Loucy (cell line): Measurements from ENCODE around the gene COL6A2.

Experiments
- H2AFZ ChIP-seq: fragments of 200-600 bp; sonication (generic); 2 replicates; pipeline ENCODE4 v1.6.0; 2016; ENCODE audit warnings: antibody characterized with exemption, mild to moderate bottlenecking, low read length, moderate library complexity
- H3F3A ChIP-seq: fragments of 200-600 bp; 2 replicates; pipeline ENCODE4 v1.6.0; 2016; ENCODE audit warnings: antibody characterized with exemption, low read depth, mild to moderate bottlenecking
- H3K27me3 ChIP-seq: fragments of 200-600 bp; sonication (generic); 2 replicates; pipeline ENCODE4 v1.6.1; 2014; ENCODE audit warnings: low read length, mild to moderate bottlenecking; ENCODE audit not compliant: insufficient read depth, poor library complexity, severe bottlenecking
- H3K36me3 ChIP-seq: fragments of 200-600 bp; sonication (generic); 2 replicates; pipeline ENCODE4 v1.6.1; 2016; ENCODE audit warnings: low read length; ENCODE audit not compliant: insufficient read depth
- H3K4me1 ChIP-seq: fragments of 200-600 bp; sonication (generic); 2 replicates; pipeline ENCODE4 v1.5.1; 2014; ENCODE audit warnings: low read length, mild to moderate bottlenecking; ENCODE audit not compliant: insufficient read depth, poor library complexity, severe bottlenecking
- H3K4me2 ChIP-seq: fragments of 200-600 bp; sonication (generic); 2 replicates; pipeline ENCODE4 v1.6.0; 2014; ENCODE audit warnings: antibody characterized with exemption, low read length, low read depth, mild to moderate bottlenecking; ENCODE audit not compliant: poor library complexity, severe bottlenecking
- H3K4me3 ChIP-seq: fragments of 200-600 bp; sonication (generic); 2 replicates; pipeline ENCODE4 v1.5.1; 2014; ENCODE audit warnings: low read length, mild to moderate bottlenecking, mixed read lengths; ENCODE audit not compliant: poor library complexity, severe bottlenecking
- H3K79me2 ChIP-seq: fragments of 200-600 bp; sonication (generic); 2 replicates; pipeline ENCODE4 v1.6.1; 2014; ENCODE audit warnings: low read length; ENCODE audit not compliant: insufficient read depth
- H3K9ac ChIP-seq: fragments of 200-600 bp; sonication (generic); 2 replicates; pipeline ENCODE4 v1.6.0; 2014; ENCODE audit warnings: mild to moderate bottlenecking, low read depth, low read length, moderate library complexity; ENCODE audit not compliant: poor library complexity, severe bottlenecking
- H3K9me2 ChIP-seq: fragments of 200-600 bp; sonication (generic); replicated peaks from 2 replicates; pipeline ENCODE4 v1.6.1; 2016; ENCODE audit warnings: low read depth, low read length, mixed read lengths
- H3K9me3 ChIP-seq: fragments of 200-600 bp; sonication (generic); 2 replicates; pipeline ENCODE4 v1.6.1; 2014; ENCODE audit warnings: mild to moderate bottlenecking, antibody characterized with exemption, low read length, low read depth; ENCODE audit not compliant: insufficient read depth
- H4K20me1 ChIP-seq: fragments of 200-600 bp; sonication (generic); 2 replicates; pipeline ENCODE4 v1.6.0; 2014; ENCODE audit warnings: antibody characterized with exemption, low read length, mild to moderate bottlenecking; ENCODE audit not compliant: insufficient read depth, poor library complexity, severe bottlenecking
- EZH2phosphoT487 ChIP-seq: fragments of 200-600 bp; IDR thresholded peaks from 2 replicates; pipeline ENCODE4 v1.6.1; 2018; ENCODE audit warnings: antibody characterized with exemption, mild to moderate bottlenecking, moderate library complexity, borderline replicate concordance
- TF ChIP-seq, protein P1 (sequence below): fragments of 200-600 bp; sonication (generic); conservative IDR thresholded peaks from 2 replicates; pipeline ENCODE4 v1.5.1; 2014; ENCODE audit warnings: mild to moderate bottlenecking, antibody characterized with exemption, low read length

Gene COL6A2

GRCh38 chr21:46118316-46119143 lies 20.6 kb downstream of the COL6A2 start:
- no peak overlapping the region for H3K9ac ChIP-seq
- no peaks in the 10 kb centered on the region for H3K9me2 ChIP-seq
- no peaks in the 10 kb centered on the region for H3K36me3 ChIP-seq
- no peaks in the 10 kb centered on the region for H3K27me3 ChIP-seq
- no peak overlapping the region for H3K4me3 ChIP-seq
- H3K4me2 ChIP-seq = no peak overlapping the region
- H3K4me1 ChIP-seq = no peaks in the 10 kb centered on the region
- no peaks in the 10 kb centered on the region for H4K20me1 ChIP-seq
- no peak overlapping the region for H2AFZ ChIP-seq
- H3K9me3 ChIP-seq = peaks cover 28% of the 10 kb centered on the region; the same call in 1 of the 2 replicates
- H3K79me2 ChIP-seq = no peaks in the 10 kb centered on the region
- H3F3A ChIP-seq = no peaks in the 10 kb centered on the region
- no peak for TF ChIP-seq EZH2phosphoT487
- TF ChIP-seq, protein P1, sequence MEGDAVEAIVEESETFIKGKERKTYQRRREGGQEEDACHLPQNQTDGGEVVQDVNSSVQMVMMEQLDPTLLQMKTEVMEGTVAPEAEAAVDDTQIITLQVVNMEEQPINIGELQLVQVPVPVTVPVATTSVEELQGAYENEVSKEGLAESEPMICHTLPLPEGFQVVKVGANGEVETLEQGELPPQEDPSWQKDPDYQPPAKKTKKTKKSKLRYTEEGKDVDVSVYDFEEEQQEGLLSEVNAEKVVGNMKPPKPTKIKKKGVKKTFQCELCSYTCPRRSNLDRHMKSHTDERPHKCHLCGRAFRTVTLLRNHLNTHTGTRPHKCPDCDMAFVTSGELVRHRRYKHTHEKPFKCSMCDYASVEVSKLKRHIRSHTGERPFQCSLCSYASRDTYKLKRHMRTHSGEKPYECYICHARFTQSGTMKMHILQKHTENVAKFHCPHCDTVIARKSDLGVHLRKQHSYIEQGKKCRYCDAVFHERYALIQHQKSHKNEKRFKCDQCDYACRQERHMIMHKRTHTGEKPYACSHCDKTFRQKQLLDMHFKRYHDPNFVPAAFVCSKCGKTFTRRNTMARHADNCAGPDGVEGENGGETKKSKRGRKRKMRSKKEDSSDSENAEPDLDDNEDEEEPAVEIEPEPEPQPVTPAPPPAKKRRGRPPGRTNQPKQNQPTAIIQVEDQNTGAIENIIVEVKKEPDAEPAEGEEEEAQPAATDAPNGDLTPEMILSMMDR = no peak

- Histone ChIP-seq H3F3A (no peaks in the 10 kb centered on the region), H3K4me3 (no peak overlapping the region), H3K27me3 (no peaks in the 10 kb centered on the region), H3K4me1 (no peaks in the 10 kb centered on the region), H4K20me1 (no peaks in the 10 kb centered on the region), H2AFZ (no peak overlapping the region), H3K79me2 (no peaks in the 10 kb centered on the region), H3K4me2 (no peak overlapping the region), H3K9me3 (peaks cover 28% of the 10 kb centered on the region; the same call in 1 of the 2 replicates), H3K9me2 (no peaks in the 10 kb centered on the region), H3K9ac (no peak overlapping the region), H3K36me3 (no peaks in the 10 kb centered on the region)
- TF ChIP-seq, protein P1 = no peak
- no peak for TF ChIP-seq EZH2phosphoT487
Observed at GRCh38 chr21:46119144-46119636, 21.3 kb downstream of the COL6A2 start.

- Histone ChIP-seq H3K4me3 (no peak overlapping the region), H2AFZ (no peak overlapping the region), H4K20me1 (no peaks in the 10 kb centered on the region), H3K4me1 (no peaks in the 10 kb centered on the region), H3K9me3 (peaks cover 28% of the 10 kb centered on the region; the same call in 1 of the 2 replicates), H3K9me2 (no peaks in the 10 kb centered on the region), H3K27me3 (no peaks in the 10 kb centered on the region), H3K36me3 (no peaks in the 10 kb centered on the region), H3K79me2 (no peaks in the 10 kb centered on the region), H3K9ac (no peak overlapping the region), H3K4me2 (no peak overlapping the region), H3F3A (no peaks in the 10 kb centered on the region)
- TF ChIP-seq, protein P1 = no peak
- no peak for TF ChIP-seq EZH2phosphoT487
Observed at GRCh38 chr21:46119637-46120271, 21.8 kb downstream of the COL6A2 start.
